ENCODE data around the gene PCDHGA8.
"Not testable (repeated sequence)": the region's sequence is repeated elsewhere in the genome, so short reads cannot be mapped to it uniquely, and the experiment has no call there.

Gene PCDHGA8

GRCh38 chr5:141392429-141393198 is at the start of gene PCDHGA8:
Gene PCDHGA8, plus strand, starts transcription at chr5:141392633. Its CDS starts 181 bp downstream, at chr5:141392814.
- DNase-seq (ENCODE audit: low read depth in 3 of 3) = no peak

- DNase-seq (ENCODE audit: low read depth in 3 of 3) = no peak
Measured at GRCh38 chr5:141342773-141343172, 49.7 kb upstream of the PCDHGA8 start.

DNA sequence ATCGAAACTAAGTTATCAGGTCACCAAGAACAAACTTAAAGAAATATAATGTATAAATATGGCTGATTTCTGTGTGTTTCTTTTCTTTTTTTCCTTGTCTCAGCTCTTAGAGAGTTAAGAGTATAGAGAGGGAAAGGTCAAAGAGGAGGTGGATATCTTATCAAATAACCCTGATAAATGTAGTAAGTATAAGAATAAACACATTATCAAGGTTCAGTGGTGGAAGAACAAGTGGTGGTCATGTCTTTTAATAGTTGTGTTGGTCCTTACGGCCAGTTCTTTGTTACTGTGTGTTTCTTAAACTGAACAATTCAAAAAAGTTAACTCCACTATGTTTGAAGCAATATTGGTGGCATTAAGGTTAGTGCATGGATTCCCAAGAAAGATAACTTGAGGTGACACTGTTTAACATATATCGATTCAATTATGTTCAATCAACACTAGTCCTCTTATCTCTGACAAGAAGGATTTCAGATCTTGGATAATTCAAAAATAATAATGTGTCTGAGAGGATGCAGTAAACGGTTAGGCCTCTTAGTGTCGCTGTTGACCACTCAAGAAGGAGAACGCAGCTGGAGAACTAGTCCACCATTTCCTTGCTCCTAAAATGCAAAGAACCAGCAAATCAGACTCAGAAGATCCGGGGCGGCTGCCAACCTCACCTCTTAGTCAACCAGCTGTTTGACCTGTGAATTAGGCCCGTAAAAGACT is 49.0 kb upstream of the PCDHGA8 start, which contains the start of gene PCDHGA3:
TSS of gene PCDHGA3 (plus strand) at position 588 of the 711 bp plus-strand sequence. CDS start 205 bp downstream, outside the sequence.
- DNase-seq (ENCODE audit: low read depth in 3 of 3) = no peak

GRCh38 chr5:141343953-141344463 is 48.4 kb upstream of the PCDHGA8 start:
- DNase-seq (ENCODE audit: low read depth in 3 of 3) = no peak

GRCh38 chr5:141345327-141345726 is 47.1 kb upstream of the PCDHGA8 start:
- no peak for DNase-seq (ENCODE audit: low read depth in 3 of 3)

- DNase-seq (ENCODE audit: low read depth in 3 of 3) = not testable (repeated sequence)
Measured at GRCh38 chr5:141346017-141346416, 46.4 kb upstream of the PCDHGA8 start.

DNA sequence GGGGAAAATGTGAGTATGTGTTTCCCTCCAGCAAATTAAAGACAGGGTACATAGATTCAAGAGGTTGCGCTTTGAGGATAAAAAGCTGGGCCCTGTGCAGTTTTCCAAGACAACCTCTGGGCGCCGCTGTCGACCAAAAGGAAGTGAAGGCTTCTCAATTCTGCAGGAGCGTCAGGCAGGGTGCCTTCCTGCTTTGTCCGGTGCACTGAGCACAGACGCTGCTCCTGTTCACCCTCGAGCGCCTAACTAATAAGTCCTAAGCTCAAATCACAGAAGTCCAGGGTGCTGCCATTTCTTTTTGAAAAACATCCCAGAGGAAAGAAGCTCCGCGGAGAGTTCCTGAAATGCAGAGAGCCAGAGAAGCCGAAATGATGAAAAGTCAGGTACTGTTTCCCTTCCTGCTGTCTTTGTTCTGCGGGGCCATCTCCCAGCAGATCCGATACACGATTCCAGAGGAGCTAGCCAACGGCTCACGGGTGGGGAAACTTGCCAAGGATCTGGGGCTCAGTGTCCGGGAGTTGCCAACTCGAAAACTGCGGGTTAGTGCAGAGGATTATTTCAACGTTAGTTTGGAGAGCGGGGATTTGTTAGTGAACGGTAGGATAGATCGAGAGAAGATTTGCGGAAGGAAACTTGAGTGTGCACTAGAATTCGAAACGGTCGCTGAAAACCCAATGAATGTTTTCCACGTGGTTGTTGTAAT is 42.4 kb upstream of the PCDHGA8 start, which contains the start of gene PCDHGB1:
TSS of gene PCDHGB1 (plus strand) at position 183 of the 703 bp plus-strand sequence. CDS start at position 345, 162 bp downstream.
- peak in 1 of 3 experiments; percentile 27 for DNase-seq (ENCODE audit: low read depth in 3 of 3)

DNA sequence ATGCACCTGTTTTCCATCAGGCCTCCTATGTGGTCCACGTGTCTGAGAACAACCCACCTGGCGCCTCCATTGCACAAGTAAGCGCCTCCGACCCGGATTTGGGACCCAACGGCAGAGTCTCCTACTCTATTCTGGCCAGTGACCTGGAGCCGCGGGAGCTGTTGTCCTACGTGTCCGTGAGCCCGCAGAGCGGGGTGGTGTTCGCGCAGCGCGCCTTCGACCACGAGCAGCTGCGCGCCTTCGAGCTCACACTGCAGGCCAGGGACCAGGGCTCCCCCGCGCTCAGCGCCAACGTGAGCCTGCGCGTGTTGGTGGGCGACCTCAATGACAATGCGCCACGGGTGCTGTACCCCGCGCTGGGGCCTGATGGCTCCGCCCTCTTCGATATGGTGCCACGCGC is 40.8 kb upstream of the PCDHGA8 start:
- DNase-seq (ENCODE audit: low read depth in 3 of 3) = no peak

DNA sequence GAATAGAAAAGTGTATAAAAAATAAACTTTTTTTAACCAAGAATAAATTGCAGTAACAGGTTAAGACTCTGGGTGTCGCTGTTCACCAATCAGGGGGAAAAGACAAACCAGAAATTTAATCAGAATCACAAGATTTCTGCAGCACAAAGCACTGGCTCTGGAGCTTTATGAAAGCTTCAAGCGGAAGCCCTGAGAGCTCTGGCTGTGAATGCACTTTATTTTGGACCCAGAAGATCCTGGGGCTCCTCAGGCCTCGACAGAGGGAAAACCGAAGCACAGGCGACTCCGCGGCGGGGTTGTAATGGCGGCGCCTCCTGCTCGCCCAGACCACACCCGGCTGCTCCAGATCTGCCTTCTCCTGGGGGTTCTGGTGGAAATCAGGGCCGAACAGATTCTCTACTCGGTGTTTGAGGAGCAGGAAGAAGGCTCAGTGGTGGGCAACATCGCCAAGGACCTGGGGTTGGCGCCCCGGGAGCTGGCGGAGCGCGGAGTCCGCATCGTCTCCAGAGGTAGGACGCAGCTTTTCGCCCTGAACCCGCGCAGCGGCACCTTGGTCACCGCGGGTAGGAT is 37.4 kb upstream of the PCDHGA8 start, which contains the start of gene PCDHGA4:
TSS of gene PCDHGA4 (plus strand) at position 122 of the 570 bp plus-strand sequence. CDS start at position 209, 87 bp downstream.
- no peak for DNase-seq (ENCODE audit: low read depth in 3 of 3)

- DNase-seq (ENCODE audit: low read depth in 3 of 3) = no peak
Measured at GRCh38 chr5:141355641-141356040, 36.8 kb upstream of the PCDHGA8 start.

GRCh38 chr5:141356133-141356532 is 36.3 kb upstream of the PCDHGA8 start:
- no peak for DNase-seq (ENCODE audit: low read depth in 3 of 3)

DNA sequence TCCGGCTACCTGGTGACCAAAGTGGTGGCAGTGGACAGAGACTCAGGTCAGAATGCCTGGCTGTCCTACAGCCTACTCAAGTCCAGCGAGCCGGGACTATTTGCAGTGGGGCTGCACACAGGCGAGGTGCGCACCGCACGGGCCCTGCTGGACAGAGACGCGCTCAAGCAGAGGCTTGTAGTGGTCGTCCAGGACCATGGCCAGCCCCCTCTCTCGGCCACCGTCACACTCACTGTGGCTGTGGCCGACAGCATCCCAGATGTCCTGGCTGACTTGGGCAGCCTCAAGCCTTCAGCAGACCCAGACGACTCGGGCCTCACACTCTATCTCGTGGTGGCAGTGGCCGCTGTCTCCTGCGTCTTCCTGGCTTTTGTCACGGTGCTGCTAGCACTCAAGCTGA is 35.5 kb upstream of the PCDHGA8 start:
- DNase-seq (ENCODE audit: low read depth in 3 of 3) = no peak

- no peak for DNase-seq (ENCODE audit: low read depth in 3 of 3)
Measured at GRCh38 chr5:141359790-141360426, 32.5 kb upstream of the PCDHGA8 start, which contains the start of gene PCDHGB2. Gene PCDHGB2, plus strand, starts transcription at chr5:141359994. Its CDS starts 142 bp downstream, at chr5:141360136.

GRCh38 chr5:141360685-141361084 is 31.7 kb upstream of the PCDHGA8 start:
- DNase-seq (ENCODE audit: low read depth in 3 of 3) = no peak

DNA sequence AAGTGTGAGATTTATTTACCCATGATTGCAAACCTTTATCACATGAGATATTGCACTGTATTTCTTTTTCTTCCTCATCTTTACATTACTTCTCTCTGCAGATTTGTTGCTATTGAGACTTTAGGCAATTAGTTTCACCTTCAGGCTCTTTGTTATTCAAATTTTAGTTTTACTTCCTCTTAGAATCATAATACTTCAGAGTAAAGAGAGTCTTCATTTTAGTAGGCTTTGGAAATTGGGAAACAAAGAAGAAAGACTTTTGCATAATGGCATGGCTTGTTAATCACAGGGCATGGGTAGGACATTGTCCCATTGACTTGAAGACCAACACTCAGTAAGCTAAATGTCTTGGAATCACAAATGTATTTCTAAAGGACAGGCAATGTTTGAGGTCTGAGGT is 29.7 kb upstream of the PCDHGA8 start:
- no peak for DNase-seq (ENCODE audit: low read depth in 3 of 3)

GRCh38 chr5:141363952-141364660 is 28.3 kb upstream of the PCDHGA8 start, which contains the start of gene PCDHGA5:
Gene PCDHGA5, plus strand, starts transcription at chr5:141364162. Its CDS starts 169 bp downstream, at chr5:141364331.
- DNase-seq (ENCODE audit: low read depth in 3 of 3) = no peak

DNA sequence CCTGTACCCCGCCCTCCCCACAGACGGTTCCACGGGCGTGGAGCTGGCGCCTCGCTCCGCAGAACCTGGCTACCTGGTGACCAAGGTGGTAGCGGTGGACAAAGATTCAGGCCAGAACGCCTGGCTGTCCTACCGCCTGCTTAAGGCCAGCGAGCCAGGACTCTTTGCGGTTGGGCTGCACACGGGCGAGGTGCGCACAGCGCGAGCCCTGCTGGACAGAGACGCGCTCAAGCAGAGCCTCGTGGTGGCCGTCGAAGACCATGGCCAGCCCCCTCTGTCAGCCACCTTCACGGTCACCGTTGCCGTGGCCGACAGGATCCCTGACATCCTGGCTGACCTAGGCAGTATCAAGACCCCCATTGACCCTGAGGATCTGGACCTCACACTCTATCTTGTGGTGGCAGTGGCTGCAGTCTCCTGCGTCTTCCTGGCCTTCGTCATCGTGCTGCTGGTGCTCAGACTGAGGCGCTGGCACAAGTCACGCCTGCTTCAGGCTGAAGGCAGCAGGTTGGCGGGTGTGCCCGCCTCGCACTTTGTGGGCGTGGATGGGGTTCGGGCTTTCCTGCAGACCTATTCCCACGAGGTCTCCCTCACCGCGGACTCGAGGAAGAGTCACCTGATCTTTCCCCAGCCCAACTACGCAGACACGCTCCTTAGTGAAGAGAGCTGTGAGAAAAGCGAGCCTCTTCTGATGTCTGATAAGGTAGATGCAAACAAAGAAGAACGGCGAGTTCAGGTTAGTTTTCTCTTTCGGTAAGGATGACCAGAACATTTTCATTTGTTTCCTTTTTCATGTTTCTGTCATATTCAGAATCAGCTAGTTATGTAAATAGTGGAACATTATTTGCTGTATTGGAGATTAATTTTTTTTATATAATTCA is 26.2 kb upstream of the PCDHGA8 start:
- no peak for DNase-seq (ENCODE audit: low read depth in 3 of 3)

DNA sequence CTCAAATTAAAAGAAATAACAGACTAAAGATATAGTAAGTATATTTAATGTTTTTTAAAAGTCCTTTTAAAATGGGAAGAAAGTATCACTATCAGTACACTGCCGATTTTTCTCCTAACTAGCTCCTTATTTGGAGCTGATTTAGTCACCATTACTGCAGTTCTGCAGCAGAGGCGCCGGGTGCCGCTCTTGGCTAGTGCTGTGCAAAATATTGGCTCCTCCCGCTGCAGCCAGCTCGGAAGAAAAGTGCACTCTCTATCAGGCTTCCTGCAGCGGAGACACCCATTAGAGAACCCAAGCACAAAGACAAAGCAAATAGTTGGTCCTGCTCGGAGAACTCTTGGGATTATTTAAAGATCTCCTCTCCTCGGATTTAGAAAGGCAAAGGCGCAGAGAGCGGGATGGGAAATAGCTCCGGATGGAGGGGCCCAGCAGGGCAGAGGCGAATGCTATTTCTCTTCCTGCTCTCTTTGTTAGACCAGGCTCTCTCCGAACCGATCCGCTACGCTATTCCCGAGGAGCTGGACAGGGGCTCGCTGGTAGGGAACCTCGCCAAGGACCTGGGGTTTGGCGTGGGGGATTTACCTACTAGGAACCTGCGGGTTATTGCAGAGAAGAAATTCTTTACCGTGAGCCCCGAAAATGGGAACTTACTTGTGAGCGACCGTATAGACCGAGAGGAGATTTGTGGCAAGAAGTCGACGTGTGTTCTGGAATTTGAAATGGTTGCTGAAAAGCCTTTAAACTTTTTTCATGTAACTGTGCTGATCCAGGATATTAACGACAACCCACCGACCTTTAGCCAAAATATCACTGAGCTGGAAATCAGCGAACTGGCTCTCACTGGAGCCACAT is 22.2 kb upstream of the PCDHGA8 start, which contains the start of gene PCDHGB3:
TSS of gene PCDHGB3 (plus strand) at position 249 of the 855 bp plus-strand sequence. CDS start at position 402, 153 bp downstream.
- peak in 1 of 3 experiments; percentile 15 for DNase-seq (ENCODE audit: low read depth in 3 of 3)
